ACHN (cell line): Measurements from ENCODE around the gene COL5A1.

Experiments used
- DNase-seq: peaks from one replicate; pipeline ENCODE4 v3.0.0-alpha.2; 2015
- in situ Hi-C: cut with HindIII; loops from 2 replicates; pipeline ENCODE4 v1.10.0; 2017; ENCODE audit warnings: low sequenced_read_pairs, low pct_ligation_motif_present, low pct_unique_long_range_greater_than_20kb

COL5A1 gene

DNA sequence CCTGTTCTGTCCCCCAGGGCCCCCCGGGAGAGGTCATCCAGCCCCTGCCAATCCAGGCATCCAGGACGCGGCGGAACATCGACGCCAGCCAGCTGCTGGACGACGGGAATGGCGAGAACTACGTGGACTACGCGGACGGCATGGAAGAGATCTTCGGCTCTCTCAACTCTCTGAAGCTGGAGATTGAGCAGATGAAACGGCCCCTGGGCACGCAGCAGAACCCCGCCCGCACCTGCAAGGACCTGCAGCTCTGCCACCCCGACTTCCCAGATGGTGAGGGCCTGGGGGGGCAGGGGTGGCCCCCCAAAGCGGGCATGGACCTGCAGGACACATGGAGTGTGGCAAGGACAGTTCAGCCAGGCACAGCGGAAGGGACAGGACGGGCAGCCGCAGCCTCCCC lies 183.0 kb downstream of the COL5A1 start:
- DNase-seq, result no peak

DNA sequence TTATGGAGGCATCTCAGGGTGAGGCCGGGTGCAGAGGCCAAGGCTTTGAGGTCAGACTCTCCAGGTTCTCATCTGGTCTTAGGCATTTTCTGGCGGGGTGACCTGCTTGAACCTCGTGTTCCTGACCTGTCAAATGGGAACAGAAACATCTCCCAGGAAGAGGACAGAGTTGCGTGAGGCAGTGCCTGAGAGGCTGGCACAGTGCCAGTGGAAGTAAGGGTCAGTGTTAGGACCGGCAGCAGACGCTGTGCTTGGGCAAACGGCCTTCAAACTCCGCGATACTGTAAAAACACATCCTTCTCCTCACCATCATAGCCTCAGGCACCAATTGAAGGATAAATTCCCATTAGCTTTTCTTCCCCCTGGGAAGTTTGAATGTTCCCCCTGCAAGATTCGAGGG lies 183.4 kb downstream of the COL5A1 start:
- in situ Hi-C loops, result no loop called here

More for the DNA sequence above, 183.0 kb downstream of the COL5A1 start:
- in situ Hi-C loops, result no loop called here

DNA sequence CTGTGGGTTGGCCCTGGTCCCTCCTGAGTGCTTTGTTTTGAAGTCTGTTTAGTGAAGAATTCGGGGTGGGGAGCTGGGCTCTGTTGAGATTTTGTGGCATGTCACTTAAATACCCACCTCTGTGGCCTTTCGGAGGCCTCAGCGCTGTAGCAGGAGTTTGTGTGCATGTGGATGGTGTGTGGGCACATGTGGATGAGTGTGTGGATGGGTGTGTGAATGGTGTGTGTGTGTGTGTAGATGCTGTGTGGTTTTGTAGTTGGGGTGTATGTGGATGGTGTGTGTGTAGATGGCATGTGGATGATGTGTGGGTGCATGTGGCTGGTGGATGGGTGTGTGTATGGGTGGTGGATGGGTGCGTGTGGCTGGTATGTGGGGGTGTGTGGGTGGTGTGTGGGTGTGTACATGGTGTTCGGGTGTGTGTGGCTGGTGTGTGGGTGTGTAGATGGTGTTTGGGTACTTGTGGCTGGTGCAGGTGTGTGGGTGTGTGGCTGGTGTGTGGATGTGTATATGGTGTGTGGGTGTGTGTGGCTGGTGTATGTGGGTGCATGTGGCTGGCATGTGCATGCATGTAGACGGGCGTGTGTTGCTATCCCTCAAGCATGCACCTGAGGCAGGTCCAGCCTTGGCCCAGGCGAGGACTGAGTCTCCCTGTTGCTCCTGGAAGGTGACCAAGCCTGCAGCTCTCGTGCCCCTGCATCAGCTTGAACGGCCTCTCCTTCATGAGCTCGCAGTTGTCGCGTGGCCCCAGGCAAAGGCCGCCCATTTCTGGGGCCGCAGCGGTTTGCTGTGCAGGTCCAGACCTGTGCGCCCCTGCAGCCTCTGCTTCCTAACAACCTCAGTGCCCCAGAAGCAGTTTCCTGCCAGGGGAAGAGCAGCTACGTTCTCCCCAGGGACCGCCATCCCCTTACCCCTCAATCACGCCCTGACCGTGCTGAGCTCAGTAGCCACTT lies 185.0 kb downstream of the COL5A1 start:
- no peak for DNase-seq
- in situ Hi-C loops, result no loop called here

More for the DNA sequence above, 183.4 kb downstream of the COL5A1 start:
- no peak for DNase-seq

GRCh38 chr9:134827559-134827958 lies 186.0 kb downstream of the COL5A1 start:
- no peak for DNase-seq
- in situ Hi-C loops, result no loop called here

- in situ Hi-C loops, result no loop called here
- no peak for DNase-seq
Measured at GRCh38 chr9:134827993-134828392, 186.4 kb downstream of the COL5A1 start.

DNA sequence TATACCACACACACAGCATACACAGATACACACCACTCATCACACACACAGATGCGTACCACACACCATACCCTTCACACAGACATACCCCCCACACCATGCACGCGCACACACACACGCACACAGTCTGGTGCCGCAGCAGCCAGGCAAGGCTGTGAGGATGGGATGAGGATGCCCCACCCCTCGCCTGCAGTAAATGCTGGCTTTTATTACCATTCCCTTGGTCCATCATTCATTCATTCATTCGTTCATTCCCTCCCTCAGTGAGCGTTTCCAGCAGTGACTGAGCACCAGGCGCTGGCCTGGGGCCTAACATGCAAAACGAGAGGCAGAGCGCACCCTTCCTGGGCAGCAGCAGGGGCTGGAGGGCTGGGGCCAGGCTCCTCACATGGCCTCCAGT lies 187.3 kb downstream of the COL5A1 start:
- in situ Hi-C loops, result no loop called here
- no peak for DNase-seq

DNA sequence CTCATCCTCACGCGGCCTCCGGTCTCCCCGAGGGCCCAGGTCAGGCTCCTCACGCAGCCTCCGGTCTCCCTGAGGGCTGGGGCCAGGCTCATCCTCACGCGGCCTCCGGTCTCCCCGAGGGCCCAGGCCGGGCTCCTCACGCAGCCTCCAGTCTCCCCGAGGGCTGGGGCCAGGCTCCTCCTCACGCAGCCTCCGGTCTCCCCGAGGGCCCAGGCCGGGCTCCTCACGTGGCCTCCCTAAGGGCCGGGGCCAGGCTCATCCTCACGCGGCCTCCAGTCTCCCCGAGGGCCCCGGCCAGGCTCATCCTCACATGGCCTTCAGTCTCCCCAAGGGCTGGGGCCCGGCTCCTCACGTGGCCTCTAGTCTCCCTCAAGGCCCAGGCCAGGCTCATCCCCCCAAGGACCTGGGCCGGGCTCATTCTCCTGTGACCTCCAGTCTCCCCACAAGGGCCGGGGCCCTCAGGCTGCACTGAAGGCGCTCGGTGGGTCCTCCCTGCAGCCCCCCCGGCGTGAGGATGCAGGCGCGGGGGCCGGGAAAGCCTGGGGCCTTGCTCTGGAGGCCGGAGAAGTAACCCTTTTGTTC lies 187.8 kb downstream of the COL5A1 start:
- in situ Hi-C loops, result no loop called here

DNA sequence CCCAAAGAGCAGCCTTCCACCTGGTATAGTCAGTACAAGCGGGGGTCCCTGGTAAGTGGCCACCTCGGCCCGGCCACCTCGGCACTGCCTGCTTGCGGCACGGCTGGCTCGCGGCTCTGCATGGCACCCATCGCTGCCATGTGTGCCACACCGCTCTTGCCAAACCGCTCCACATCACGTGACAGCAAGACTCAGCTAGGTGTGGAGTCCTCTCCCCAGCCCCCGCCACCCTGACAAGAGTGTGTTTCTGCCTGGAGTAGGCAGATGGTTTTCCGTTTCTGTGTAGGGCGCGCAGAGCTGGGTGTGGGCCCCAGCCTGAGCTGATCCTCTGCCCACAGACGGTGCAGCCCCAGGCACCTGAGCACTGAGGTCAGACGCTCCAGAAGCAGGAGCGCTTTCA lies 188.5 kb downstream of the COL5A1 start:
- in situ Hi-C loops, result no loop called here
- no peak for DNase-seq

More for the DNA sequence above, 187.8 kb downstream of the COL5A1 start:
- no peak for DNase-seq

GRCh38 chr9:134830926-134831720 lies 189.5 kb downstream of the COL5A1 start:
- in situ Hi-C loops, result no loop called here
- no peak for DNase-seq

DNA sequence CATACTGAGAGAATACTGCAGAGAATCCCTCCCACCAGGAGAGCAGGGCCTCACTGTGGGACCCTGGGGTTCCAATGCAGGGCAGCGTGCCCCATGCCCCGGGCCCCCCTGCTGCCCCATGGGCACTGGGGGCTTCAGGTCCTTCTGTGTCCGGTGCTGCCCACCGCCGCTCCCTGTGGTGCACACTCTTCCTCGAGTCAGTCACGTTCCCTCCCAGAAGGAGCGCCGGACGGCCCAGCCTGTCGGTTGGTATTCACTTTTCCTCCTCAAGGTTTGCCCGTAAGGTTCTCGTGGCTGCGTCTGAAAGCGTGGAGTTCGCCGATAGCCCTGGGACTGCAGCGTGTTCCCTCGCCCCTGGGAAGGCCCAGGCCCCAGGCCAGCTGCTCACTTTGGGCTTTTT lies 190.9 kb downstream of the COL5A1 start:
- in situ Hi-C loops, result no loop called here
- no peak for DNase-seq

GRCh38 chr9:134833294-134833880 lies 191.8 kb downstream of the COL5A1 start:
- DNase-seq, result no peak
- in situ Hi-C loops, result no loop called here

- DNase-seq, result no peak
- in situ Hi-C loops, result no loop called here
Measured at GRCh38 chr9:134834217-134834956, 192.8 kb downstream of the COL5A1 start.

- in situ Hi-C loops, result no loop called here
- no peak for DNase-seq
Measured at GRCh38 chr9:134834957-134835419, 193.4 kb downstream of the COL5A1 start.

GRCh38 chr9:134835448-134835847 lies 193.8 kb downstream of the COL5A1 start:
- DNase-seq, result no peak
- in situ Hi-C loops, result no loop called here

- DNase-seq, result no peak
- in situ Hi-C loops, result no loop called here
Measured at GRCh38 chr9:134835987-134836386, 194.4 kb downstream of the COL5A1 start.

DNA sequence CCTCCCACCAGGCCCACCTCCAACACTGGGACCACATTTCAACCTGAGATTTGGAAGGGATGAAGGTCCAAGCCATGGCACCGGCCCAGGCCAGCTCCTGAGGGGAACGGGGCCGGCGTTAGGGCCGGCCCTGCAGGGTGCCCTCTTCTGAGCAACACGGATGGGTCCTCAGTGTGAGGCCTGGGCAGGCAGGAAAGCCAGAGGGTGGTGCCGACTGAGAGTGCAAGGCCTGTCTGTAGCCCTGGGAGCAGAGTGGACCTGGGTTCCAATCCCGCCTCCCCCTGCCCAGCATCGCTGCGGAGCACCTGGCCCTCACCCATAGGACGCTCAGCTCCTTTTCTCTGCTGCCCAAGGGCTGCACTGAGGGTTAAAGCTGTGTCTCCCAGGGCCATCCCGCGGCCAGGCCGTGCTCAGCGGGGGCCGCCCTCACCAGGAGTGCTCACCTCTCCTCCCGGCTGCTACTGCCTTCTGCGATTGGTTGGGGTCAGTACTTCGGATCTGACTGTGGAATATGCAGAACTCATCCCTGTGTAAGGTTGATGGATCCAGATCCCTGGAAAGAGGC lies 194.9 kb downstream of the COL5A1 start:
- no peak for DNase-seq
- in situ Hi-C loops, result no loop called here

- in situ Hi-C loops, result no loop called here
- no peak for DNase-seq
Measured at GRCh38 chr9:134837529-134837928, 195.9 kb downstream of the COL5A1 start.
